ENCODE measurements around the gene STAB2. TPM values are rescaled to one million over a fixed set of nuclear protein-coding genes. Genes with fewer than 3 reads are reported as not detected.

The STAB2 gene
- total and polyA plus RNA-seq, 4 experiments from 2014 or later, result not detected

GRCh38 chr12:103725398-103725797 is 138.3 kb downstream of the STAB2 start:
- H3K4me3 Mint-ChIP-seq, result no peak overlapping the region
- H3K36me3 Mint-ChIP-seq, result no peaks in the 10 kb centered on the region
- Histone ChIP-seq H3K4me3 (ENCODE audit: low read length in 2 of 2) (no peak overlapping the region), H3K4me1 (ENCODE audit: insufficient read depth, low read length) (no peaks in the 10 kb centered on the region), H3K9me3 (ENCODE audit: control insufficient read depth in 1 of 2, low read length in 2 of 2) (no peaks in the 10 kb centered on the region), H3K27me3 (ENCODE audit: insufficient read depth, low read length) (no peaks in the 10 kb centered on the region), H3K27ac (ENCODE audit: low read depth, low read length) (no peak overlapping the region), H3K36me3 (ENCODE audit: insufficient read depth, low read length) (no peaks in the 10 kb centered on the region)
- ChIA-PET POLR2A (ENCODE audit: partially characterized antibody) (no interaction called here), CTCF (ENCODE audit: partially characterized antibody) (no interaction called here)
- peaks cover 0 to 2% of the 10 kb centered on the region in 2 donors for H3K27me3 Mint-ChIP-seq
- H3K4me1 Mint-ChIP-seq, result no peaks in the 10 kb centered on the region
- no peaks in the 10 kb centered on the region for H3K9me3 Mint-ChIP-seq
- no peak overlapping the region for H3K27ac Mint-ChIP-seq
- intact Hi-C loops (cut with micrococcal nuclease), result no loop called here
- no peak for DNase-seq

GRCh38 chr12:103727638-103728037 is 140.6 kb downstream of the STAB2 start:
- peaks cover 2 to 3% of the 10 kb centered on the region in 2 donors for H3K27me3 Mint-ChIP-seq
- H3K4me3 ChIP-seq (ENCODE audit: low read length in 2 of 2), result no peak overlapping the region
- H3K36me3 ChIP-seq (ENCODE audit: insufficient read depth, low read length), result no peaks in the 10 kb centered on the region
- intact Hi-C loops (cut with micrococcal nuclease), result no loop called here
- CTCF ChIA-PET (ENCODE audit: partially characterized antibody), result no interaction called here
- no peaks in the 10 kb centered on the region for H3K4me1 Mint-ChIP-seq
- no peaks in the 10 kb centered on the region for H3K36me3 Mint-ChIP-seq
- H3K9me3 Mint-ChIP-seq, result peaks cover 0 to 7% (median 0%) of the 10 kb centered on the region in 8 donors
- POLR2A ChIA-PET (ENCODE audit: partially characterized antibody), result no interaction called here
- DNase-seq, result no peak
- H3K27me3 ChIP-seq (ENCODE audit: insufficient read depth, low read length), result no peaks in the 10 kb centered on the region
- no peaks in the 10 kb centered on the region for H3K9me3 ChIP-seq (ENCODE audit: control insufficient read depth in 1 of 2, low read length in 2 of 2)
- H3K27ac ChIP-seq (ENCODE audit: low read depth, low read length), result no peak overlapping the region
- H3K4me1 ChIP-seq (ENCODE audit: insufficient read depth, low read length), result no peaks in the 10 kb centered on the region
- H3K4me3 Mint-ChIP-seq, result no peak overlapping the region
- no peak overlapping the region for H3K27ac Mint-ChIP-seq

- Mint-ChIP-seq H3K4me1 (no peaks in the 10 kb centered on the region), H3K27me3 (peaks cover 2 to 4% of the 10 kb centered on the region in 2 donors), H3K4me3 (no peak overlapping the region), H3K36me3 (no peaks in the 10 kb centered on the region), H3K27ac (no peak overlapping the region), H3K9me3 (peaks cover 0 to 7% (median 1%) of the 10 kb centered on the region in 8 donors)
- Histone ChIP-seq H3K36me3 (ENCODE audit: insufficient read depth, low read length) (no peaks in the 10 kb centered on the region), H3K27me3 (ENCODE audit: insufficient read depth, low read length) (no peaks in the 10 kb centered on the region), H3K4me3 (ENCODE audit: low read length in 2 of 2) (no peak overlapping the region), H3K9me3 (ENCODE audit: control insufficient read depth in 1 of 2, low read length in 2 of 2) (no peaks in the 10 kb centered on the region), H3K27ac (ENCODE audit: low read depth, low read length) (no peak overlapping the region), H3K4me1 (ENCODE audit: insufficient read depth, low read length) (no peaks in the 10 kb centered on the region)
- ChIA-PET POLR2A (ENCODE audit: partially characterized antibody) (no interaction called here), CTCF (ENCODE audit: partially characterized antibody) (no interaction called here)
- intact Hi-C loops (cut with micrococcal nuclease), result no loop called here
- no peak for DNase-seq
These were observed 141.2 kb downstream of the STAB2 start for GRCh38 chr12:103728323-103728722.

GRCh38 chr12:103729499-103729898 is 142.4 kb downstream of the STAB2 start:
- intact Hi-C loops (cut with micrococcal nuclease), result no loop called here
- POLR2A ChIA-PET (ENCODE audit: partially characterized antibody), result no interaction called here
- CTCF ChIA-PET (ENCODE audit: partially characterized antibody), result no interaction called here
- no peak overlapping the region for H3K27ac Mint-ChIP-seq
- no peak for DNase-seq
- Histone ChIP-seq H3K36me3 (ENCODE audit: insufficient read depth, low read length) (no peaks in the 10 kb centered on the region), H3K9me3 (ENCODE audit: control insufficient read depth in 1 of 2, low read length in 2 of 2) (no peaks in the 10 kb centered on the region), H3K27ac (ENCODE audit: low read depth, low read length) (no peak overlapping the region), H3K4me1 (ENCODE audit: insufficient read depth, low read length) (no peaks in the 10 kb centered on the region), H3K27me3 (ENCODE audit: insufficient read depth, low read length) (no peaks in the 10 kb centered on the region), H3K4me3 (ENCODE audit: low read length in 2 of 2) (no peak overlapping the region)
- H3K27me3 Mint-ChIP-seq, result peaks cover 2 to 6% of the 10 kb centered on the region in 2 donors
- H3K4me3 Mint-ChIP-seq, result no peak overlapping the region
- no peaks in the 10 kb centered on the region for H3K4me1 Mint-ChIP-seq
- peaks cover 0 to 7% (median 2%) of the 10 kb centered on the region in 8 donors for H3K9me3 Mint-ChIP-seq
- H3K36me3 Mint-ChIP-seq, result no peaks in the 10 kb centered on the region

- Histone ChIP-seq H3K9me3 (ENCODE audit: control insufficient read depth in 1 of 2, low read length in 2 of 2) (no peaks in the 10 kb centered on the region), H3K4me1 (ENCODE audit: insufficient read depth, low read length) (no peaks in the 10 kb centered on the region), H3K27me3 (ENCODE audit: insufficient read depth, low read length) (no peaks in the 10 kb centered on the region), H3K27ac (ENCODE audit: low read depth, low read length) (no peak overlapping the region), H3K4me3 (ENCODE audit: low read length in 2 of 2) (no peak overlapping the region), H3K36me3 (ENCODE audit: insufficient read depth, low read length) (no peaks in the 10 kb centered on the region)
- intact Hi-C loops (cut with micrococcal nuclease), result no loop called here
- peaks cover 0 to 7% (median 2%) of the 10 kb centered on the region in 8 donors for H3K9me3 Mint-ChIP-seq
- no peaks in the 10 kb centered on the region for H3K4me1 Mint-ChIP-seq
- CTCF ChIA-PET (ENCODE audit: partially characterized antibody), result no interaction called here
- no peak overlapping the region for H3K27ac Mint-ChIP-seq
- H3K27me3 Mint-ChIP-seq, result peaks cover 0 to 6% of the 10 kb centered on the region in 2 donors
- H3K36me3 Mint-ChIP-seq, result no peaks in the 10 kb centered on the region
- POLR2A ChIA-PET (ENCODE audit: partially characterized antibody), result no interaction called here
- no peak overlapping the region for H3K4me3 Mint-ChIP-seq
- DNase-seq, result no peak
These were observed 144.5 kb downstream of the STAB2 start for GRCh38 chr12:103731539-103731938.

- no peaks in the 10 kb centered on the region for H3K4me1 ChIP-seq (ENCODE audit: insufficient read depth, low read length)
- Mint-ChIP-seq H3K9me3 (peaks cover 0 to 7% (median 2%) of the 10 kb centered on the region in 8 donors), H3K4me3 (no peak overlapping the region), H3K36me3 (no peaks in the 10 kb centered on the region), H3K4me1 (no peaks in the 10 kb centered on the region), H3K27ac (no peak overlapping the region), H3K27me3 (peaks cover 0 to 6% of the 10 kb centered on the region in 2 donors)
- H3K27ac ChIP-seq (ENCODE audit: low read depth, low read length), result no peak overlapping the region
- H3K9me3 ChIP-seq (ENCODE audit: control insufficient read depth in 1 of 2, low read length in 2 of 2), result no peaks in the 10 kb centered on the region
- intact Hi-C loops (cut with micrococcal nuclease), result no loop called here
- H3K36me3 ChIP-seq (ENCODE audit: insufficient read depth, low read length), result no peaks in the 10 kb centered on the region
- no peak overlapping the region for H3K4me3 ChIP-seq (ENCODE audit: low read length in 2 of 2)
- DNase-seq, result no peak
- ChIA-PET CTCF (ENCODE audit: partially characterized antibody) (no interaction called here), POLR2A (ENCODE audit: partially characterized antibody) (no interaction called here)
- no peaks in the 10 kb centered on the region for H3K27me3 ChIP-seq (ENCODE audit: insufficient read depth, low read length)
These were observed 147.8 kb downstream of the STAB2 start for GRCh38 chr12:103734863-103735262.

- DNase-seq, result no peak
- intact Hi-C loops (cut with micrococcal nuclease), result no loop called here
- no peaks in the 10 kb centered on the region for H3K36me3 Mint-ChIP-seq
- H3K4me1 Mint-ChIP-seq, result no peaks in the 10 kb centered on the region
- Histone ChIP-seq H3K4me1 (ENCODE audit: insufficient read depth, low read length) (no peaks in the 10 kb centered on the region), H3K27me3 (ENCODE audit: insufficient read depth, low read length) (no peaks in the 10 kb centered on the region), H3K9me3 (ENCODE audit: control insufficient read depth in 1 of 2, low read length in 2 of 2) (no peaks in the 10 kb centered on the region), H3K36me3 (ENCODE audit: insufficient read depth, low read length) (no peaks in the 10 kb centered on the region), H3K4me3 (ENCODE audit: low read length in 2 of 2) (no peak overlapping the region), H3K27ac (ENCODE audit: low read depth, low read length) (no peak overlapping the region)
- H3K27ac Mint-ChIP-seq, result no peak overlapping the region
- CTCF ChIA-PET (ENCODE audit: partially characterized antibody), result no interaction called here
- peaks cover 0 to 6% of the 10 kb centered on the region in 2 donors for H3K27me3 Mint-ChIP-seq
- POLR2A ChIA-PET (ENCODE audit: partially characterized antibody), result no interaction called here
- peaks cover 0 to 7% (median 2%) of the 10 kb centered on the region in 8 donors for H3K9me3 Mint-ChIP-seq
- H3K4me3 Mint-ChIP-seq, result no peak overlapping the region
These were observed 148.2 kb downstream of the STAB2 start for GRCh38 chr12:103735291-103735690.

- Histone ChIP-seq H3K27me3 (ENCODE audit: insufficient read depth, low read length) (no peaks in the 10 kb centered on the region), H3K27ac (ENCODE audit: low read depth, low read length) (no peak overlapping the region), H3K36me3 (ENCODE audit: insufficient read depth, low read length) (no peaks in the 10 kb centered on the region), H3K4me3 (ENCODE audit: low read length in 2 of 2) (no peak overlapping the region), H3K9me3 (ENCODE audit: control insufficient read depth in 1 of 2, low read length in 2 of 2) (no peaks in the 10 kb centered on the region), H3K4me1 (ENCODE audit: insufficient read depth, low read length) (no peaks in the 10 kb centered on the region)
- intact Hi-C loops (cut with micrococcal nuclease), result no loop called here
- no peak for DNase-seq
- ChIA-PET CTCF (ENCODE audit: partially characterized antibody) (no interaction called here), POLR2A (ENCODE audit: partially characterized antibody) (no interaction called here)
- H3K27me3 Mint-ChIP-seq, result peaks cover 6 to 8% of the 10 kb centered on the region in 2 donors
- peaks cover 0 to 3% (median under 1%) of the 10 kb centered on the region in 8 donors for H3K9me3 Mint-ChIP-seq
- H3K4me3 Mint-ChIP-seq, result no peak overlapping the region
- H3K36me3 Mint-ChIP-seq, result no peaks in the 10 kb centered on the region
- no peaks in the 10 kb centered on the region for H3K4me1 Mint-ChIP-seq
- H3K27ac Mint-ChIP-seq, result no peak overlapping the region
These were observed 149.5 kb downstream of the STAB2 start for GRCh38 chr12:103736572-103736971.
